GM12878 (cell line): ENCODE measurements around the gene GPRIN1.

Experiments
- BHLHE40 ChIP-seq, 2 experiments: fragments of 450-650 bp in 1 of 2; IDR thresholded peaks; 2 replicates each; pipeline ENCODE4 v1.6.1; 2011 to 2017; ENCODE audit warnings: low read depth in 2 of 2, borderline replicate concordance in 1 of 2, improper control_type of control experiment in 1 of 2, low read length in 1 of 2, mild to moderate bottlenecking in 1 of 2
- BRCA1 ChIP-seq: IDR thresholded peaks from 2 replicates; pipeline ENCODE4 v1.6.1; 2011; ENCODE audit warnings: low read depth, low read length, improper control_type of control experiment
- CTCF ChIP-seq, 3 experiments: IDR thresholded peaks in 2 of 3; conservative IDR thresholded peaks in 1 of 3; 2 replicates each; pipeline ENCODE4 v1.5.1; 2011; ENCODE audit warnings: low read depth in 3 of 3, low read length in 3 of 3, mild to moderate bottlenecking in 3 of 3, control low read depth in 2 of 3, moderate library complexity in 2 of 3, inconsistent platforms in 1 of 3, mixed read lengths in 1 of 3; ENCODE audit not compliant: control insufficient read depth in 2 of 3, insufficient read depth in 1 of 3; ENCODE audit errors: extremely low read depth in 1 of 3
- EP300 ChIP-seq, 2 experiments: fragments of 150-350 bp in 1 of 2; IDR thresholded peaks; 2 replicates each; pipeline ENCODE4 v1.6.1; 2011 to 2012; ENCODE audit warnings: low read depth in 2 of 2, low read length in 2 of 2, borderline replicate concordance in 1 of 2, improper control_type of control experiment in 1 of 2, inconsistent platforms in 1 of 2; ENCODE audit not compliant: control insufficient read depth in 1 of 2
- POLR2A ChIP-seq: IDR thresholded peaks from 2 replicates; pipeline ENCODE4 v1.6.1; 2011; ENCODE audit warnings: low read depth, mild to moderate bottlenecking, low read length
- RB1 ChIP-seq: fragments of 450-650 bp; formaldehyde crosslinking; IDR thresholded peaks from 2 replicates; pipeline ENCODE4 v1.6.1; 2017; ENCODE audit warnings: mild to moderate bottlenecking, borderline replicate concordance
- RFX5 ChIP-seq: IDR thresholded peaks from 2 replicates; pipeline ENCODE4 v1.6.1; 2011; ENCODE audit warnings: low read depth, low read length, improper control_type of control experiment
- SMARCA5 ChIP-seq: fragments of 450-650 bp; IDR thresholded peaks from 2 replicates; pipeline ENCODE4 v1.6.1; 2017; ENCODE audit warnings: mild to moderate bottlenecking

GRCh38 chr5:176625512-176625911 lies 15.6 kb upstream of the GPRIN1 start:
- TF ChIP-seq CTCF (IDR thresholded peaks at IDR 0.05 in 2 of 3, conservative IDR thresholded peaks at IDR 0.05 in 1 of 3; ENCODE audit: control insufficient read depth in 2 of 3, extremely low read depth in 1 of 3, insufficient read depth in 1 of 3, low read depth in 3 of 3, low read length in 3 of 3): no peak
- no peak for TF ChIP-seq BRCA1
- TF ChIP-seq EP300 (IDR thresholded peaks at IDR 0.05; ENCODE audit: borderline replicate concordance in 1 of 2, control insufficient read depth in 1 of 2, low read depth in 2 of 2, low read length in 2 of 2): no peak
- no peak for TF ChIP-seq SMARCA5
- no peak for TF ChIP-seq POLR2A
- no peak for TF ChIP-seq RFX5
- TF ChIP-seq RB1: no peak
- no peak for TF ChIP-seq BHLHE40 (IDR thresholded peaks at IDR 0.05; ENCODE audit: borderline replicate concordance in 1 of 2, low read depth in 2 of 2, low read length in 1 of 2)
